SH-SY5Y (cell line): ENCODE results near the gene LDHA.
A peak's percentile ranks its signal among the peaks of the same experiment; 100 is the strongest.

ENCODE experiments used
- GATA2 ChIP-seq: IDR thresholded peaks from 2 replicates; pipeline ENCODE4 v1.6.1; 2011; ENCODE audit warnings: mild to moderate bottlenecking, low read depth, low read length
- GATA3 ChIP-seq: IDR thresholded peaks from 2 replicates; pipeline ENCODE4 v1.6.1; 2011; ENCODE audit warnings: low read depth, mild to moderate bottlenecking, low read length, moderate library complexity

LDHA gene

DNA sequence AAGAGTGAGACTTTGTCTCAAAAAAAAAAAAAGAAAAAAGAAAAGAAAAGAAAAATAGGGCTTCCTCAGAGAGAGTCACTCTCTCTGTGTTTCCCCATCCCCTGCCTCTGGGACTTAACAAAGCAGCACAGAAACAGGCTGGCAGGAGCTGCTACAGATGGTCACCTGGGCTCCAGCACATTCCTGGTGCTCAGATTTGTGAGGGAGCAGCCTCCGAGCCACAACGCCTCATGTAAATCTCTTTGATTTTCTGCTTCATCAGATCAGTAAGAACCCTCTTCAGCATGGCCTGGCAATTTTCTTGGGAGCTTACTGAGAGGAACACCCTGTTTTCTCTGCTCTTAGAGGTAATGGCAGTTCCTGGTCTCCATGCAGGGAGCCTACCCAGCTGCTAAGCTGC, 15.2 kb upstream of the LDHA start:
- no peak for TF ChIP-seq GATA2
- no peak for TF ChIP-seq GATA3

DNA sequence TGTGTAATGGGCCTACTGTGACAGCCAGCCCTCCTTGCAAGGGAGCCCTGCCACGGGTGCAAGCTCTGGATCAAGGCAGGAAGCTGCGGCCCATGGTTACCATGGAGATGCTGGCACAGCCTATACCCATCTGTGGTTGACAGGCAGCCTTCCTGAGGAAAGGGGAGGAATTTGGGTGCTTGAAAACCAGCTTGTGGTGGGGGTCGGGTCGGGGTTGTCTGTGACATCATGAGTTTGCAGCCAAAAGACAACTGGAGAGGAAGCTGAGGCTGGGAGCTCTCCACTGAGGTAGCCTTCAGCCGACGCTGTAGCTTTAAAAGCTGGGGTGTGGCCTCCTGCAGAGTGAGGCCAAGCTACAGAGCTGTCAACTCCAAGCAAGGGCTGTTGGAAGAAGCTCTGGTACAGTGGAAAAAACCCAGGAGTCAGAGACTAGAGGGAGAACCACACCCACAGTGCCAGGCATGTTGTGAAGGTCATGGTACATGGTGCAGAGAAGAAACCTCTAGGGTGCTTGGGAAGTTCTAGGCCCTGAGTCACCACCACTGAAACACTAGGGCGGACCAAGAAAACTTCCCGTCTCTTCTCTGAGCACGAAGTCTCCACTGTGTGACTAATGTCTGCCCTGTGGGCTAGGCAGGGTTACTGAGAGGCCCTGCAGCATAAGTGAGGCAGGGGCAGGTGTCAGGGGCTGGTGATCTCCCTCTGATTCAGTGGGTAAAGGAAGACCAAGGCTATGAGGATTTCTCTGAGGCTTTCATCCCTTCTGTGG, 10.8 kb upstream of the LDHA start:
- TF ChIP-seq GATA2 (no peak), GATA3 (no peak)

GRCh38 chr11:18384157-18384641, 10.2 kb upstream of the LDHA start:
- TF ChIP-seq GATA3: no peak
- TF ChIP-seq GATA2: no peak

DNA sequence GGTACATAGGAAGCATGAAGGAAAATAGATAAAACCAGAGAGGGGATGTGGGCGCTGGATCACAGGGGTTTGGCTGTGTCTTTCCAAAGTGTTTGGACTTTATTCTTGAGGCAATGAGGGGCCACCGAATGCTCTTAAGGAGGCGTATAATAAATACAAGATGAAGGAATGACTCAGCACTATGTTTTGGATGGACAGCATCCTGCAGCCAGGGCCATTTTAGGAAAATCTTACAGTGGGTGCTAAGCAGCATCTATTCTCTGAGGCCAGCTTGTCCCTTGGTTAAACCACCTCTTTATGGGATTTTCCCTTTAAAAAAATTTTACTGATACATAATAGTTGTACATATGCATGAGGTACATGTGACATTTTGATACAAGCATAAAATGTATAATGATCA, 4.3 kb upstream of the LDHA start:
- TF ChIP-seq GATA3 (no peak), GATA2 (no peak)

DNA sequence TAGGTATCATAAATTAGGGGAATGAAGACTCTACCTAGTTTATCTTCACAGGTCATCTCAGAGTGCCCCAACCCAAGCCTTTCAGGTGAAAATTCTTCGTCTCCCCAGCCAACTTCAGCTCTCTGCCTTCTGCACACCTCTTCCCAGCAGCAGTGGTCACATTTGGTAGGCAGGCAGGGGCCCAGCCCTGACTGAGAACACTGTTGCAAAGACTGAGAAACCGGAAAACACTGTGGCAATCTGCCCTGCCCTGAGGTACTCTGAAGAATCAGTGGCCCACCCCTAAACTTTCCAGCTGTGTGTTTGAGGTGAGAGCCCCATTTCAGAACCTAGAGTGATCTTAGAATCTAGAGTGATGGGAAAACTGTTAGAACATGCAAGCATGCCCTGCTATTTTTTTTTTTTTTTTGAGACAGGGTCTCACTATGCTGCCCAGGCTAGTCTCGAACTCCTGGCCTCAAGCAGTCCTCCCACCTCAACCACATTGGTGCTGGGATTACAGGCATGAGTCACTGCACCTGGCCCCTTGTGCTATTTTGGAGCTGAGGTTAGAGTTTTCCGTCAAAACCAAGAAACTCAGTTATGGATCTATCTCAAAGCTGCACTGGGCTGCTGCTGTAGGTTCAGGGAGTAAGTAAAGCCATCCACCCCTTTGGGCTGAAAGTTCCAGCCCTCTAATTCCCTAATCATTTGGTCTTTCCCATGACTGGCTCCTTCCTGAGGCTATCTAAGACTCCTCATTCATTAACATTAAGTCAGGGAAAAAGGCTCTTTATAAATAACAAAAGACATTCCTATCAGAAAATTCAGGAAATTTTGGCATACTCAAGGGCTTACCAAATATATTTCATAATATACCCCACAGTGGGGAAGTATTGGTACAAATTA, 1.7 kb upstream of the LDHA start:
- TF ChIP-seq GATA3 (no peak), GATA2 (no peak)

DNA sequence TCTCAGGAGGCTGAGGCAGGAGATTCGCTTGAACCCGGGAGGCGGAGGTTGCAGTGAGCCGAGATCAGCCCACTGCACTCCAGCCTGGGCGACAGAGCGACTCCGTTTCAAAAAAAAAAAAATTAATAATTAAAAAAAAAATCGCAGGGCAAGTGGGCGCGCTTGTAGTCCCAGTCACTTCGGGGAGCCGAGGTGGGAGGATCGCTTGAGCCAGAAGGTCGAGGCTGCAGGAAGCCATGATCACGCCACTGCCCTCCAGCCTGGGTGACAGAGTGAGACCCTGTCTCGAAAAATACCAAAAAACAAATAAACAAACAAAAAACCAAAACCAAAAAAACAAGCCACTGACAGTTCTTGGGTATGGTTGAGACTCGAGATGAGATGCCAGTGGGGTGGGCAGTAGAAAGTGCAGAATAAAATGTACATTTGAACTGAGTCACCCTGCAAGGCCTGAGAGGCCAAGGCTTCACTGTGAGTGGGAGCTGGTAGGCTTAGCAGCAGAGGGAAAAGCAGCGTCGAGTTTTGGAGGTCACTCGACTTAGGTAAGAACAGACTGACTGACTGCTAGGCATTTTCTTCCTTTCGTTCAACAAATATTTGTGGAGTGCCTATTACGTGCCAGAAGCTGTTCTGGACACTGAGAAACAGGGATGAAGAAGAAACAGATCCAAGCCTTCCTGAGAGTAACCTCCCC, 635 bp upstream of the LDHA start:
- TF ChIP-seq GATA2: no peak
- TF ChIP-seq GATA3: no peak

- no peak for TF ChIP-seq GATA2
- TF ChIP-seq GATA3: no peak
These were observed 768 bp downstream of the LDHA start for GRCh38 chr11:18394928-18395734.

- 0 out of 2 replicates have a peak, but pooled peaks have one; percentile 6 for TF ChIP-seq GATA2
- no peak for TF ChIP-seq GATA3
These were observed 1.6 kb downstream of the LDHA start for GRCh38 chr11:18395735-18396504.

GRCh38 chr11:18397921-18398320, 3.6 kb downstream of the LDHA start:
- TF ChIP-seq GATA3 (no peak), GATA2 (no peak)

DNA sequence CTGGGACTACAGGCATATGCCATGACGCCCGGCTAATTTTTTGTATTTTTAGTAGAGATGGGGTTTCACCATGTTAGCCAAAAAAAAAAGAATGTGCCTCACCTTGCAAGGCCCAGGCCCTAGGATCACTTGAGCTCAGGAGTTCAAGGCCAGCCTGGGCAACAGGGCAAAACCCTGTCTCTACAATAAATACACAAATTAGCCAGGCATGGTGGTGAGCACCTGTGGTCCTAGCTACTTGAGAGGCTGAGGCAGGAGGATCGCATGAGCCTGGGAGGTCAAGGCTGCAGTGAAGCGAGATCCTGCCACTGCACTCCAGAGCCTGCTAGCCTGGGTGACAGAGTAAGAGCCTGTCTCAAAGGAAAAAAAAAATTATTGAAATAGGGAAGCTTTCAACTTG, 9.7 kb downstream of the LDHA start:
- TF ChIP-seq GATA3 (no peak), GATA2 (no peak)

DNA sequence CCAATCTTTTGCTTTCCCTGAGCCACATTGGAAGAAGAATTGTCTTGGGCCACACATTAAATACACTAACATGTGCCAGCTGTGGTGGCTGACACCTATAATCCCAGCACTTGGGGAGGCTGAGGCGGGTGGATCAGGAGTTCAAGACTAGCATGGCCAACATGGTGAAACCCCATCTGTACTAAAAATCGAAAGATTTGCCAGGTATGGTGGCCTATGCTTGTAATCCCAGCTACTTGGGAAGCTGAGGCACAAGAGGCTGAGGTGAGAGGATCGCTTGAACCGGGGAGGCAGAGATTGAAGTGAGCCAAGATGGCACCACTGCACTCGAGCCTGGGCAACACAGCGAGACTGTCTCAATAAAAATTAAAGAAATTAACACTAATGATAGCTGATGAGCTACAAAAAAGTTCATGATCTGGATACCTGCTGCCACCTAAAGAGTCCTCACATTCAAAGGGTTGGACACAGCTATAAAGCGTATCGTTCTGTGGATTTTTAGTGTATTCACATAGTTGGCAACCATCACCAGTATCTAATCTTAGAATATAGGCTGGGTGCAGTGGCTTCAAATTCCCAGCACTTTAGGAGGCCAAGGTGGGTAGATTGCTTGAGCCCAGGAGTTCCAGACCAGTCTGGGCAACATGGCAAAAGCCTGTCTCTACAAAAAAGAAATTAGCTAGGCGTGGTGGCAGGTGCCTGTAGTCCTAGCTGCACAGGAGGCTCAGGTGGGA, 14.4 kb downstream of the LDHA start:
- no peak for TF ChIP-seq GATA2
- no peak for TF ChIP-seq GATA3

- TF ChIP-seq GATA2: no peak
- no peak for TF ChIP-seq GATA3
These were observed 22.1 kb downstream of the LDHA start for GRCh38 chr11:18416459-18416858.

- no peak for TF ChIP-seq GATA3
- no peak for TF ChIP-seq GATA2
These were observed 24.7 kb downstream of the LDHA start for GRCh38 chr11:18419040-18419439.
